Bronchial epithelial cell (primary cell): ENCODE data around the gene NRP1. TPM values are rescaled to one million over a fixed set of nuclear protein-coding genes. Genes with fewer than 3 reads are reported as not detected.
A peak's percentile ranks its signal among the peaks of the same experiment; 100 is the strongest.

Experiments used
- DNase-seq: peaks from one replicate; pipeline ENCODE4 v3.0.0-alpha.2; 2010; ENCODE audit warnings: low read depth
- FAIRE-seq: peaks from 2 replicates; lab custom pipeline; 2011; peaks lifted over from hg19 to GRCh38; lab: Jason Lieb, UNC
- H3K27me3 ChIP-seq: 2 replicates; pipeline ENCODE4 v1.5.1; 2011; ENCODE audit warnings: low read length; ENCODE audit not compliant: control insufficient read depth, insufficient read depth
- H3K36me3 ChIP-seq: 2 replicates; pipeline ENCODE4 v1.5.1; 2011; ENCODE audit warnings: low read length; ENCODE audit not compliant: control insufficient read depth, insufficient read depth
- H3K4me3 ChIP-seq: 2 replicates; pipeline ENCODE4 v1.5.1; 2011; ENCODE audit warnings: mild to moderate bottlenecking, low read depth, low read length, control low read depth
- total RNA-seq: library from RNA; depleted of rRNA; stranded (reverse); fragments of >200 nt; gene quantifications from 2 replicates; pipeline ENCODE4 v1.2.1, GENCODE V29; 2014
- TF ChIP-seq, protein P1 (sequence below): IDR thresholded peaks from 2 replicates; pipeline ENCODE4 v1.5.1; 2011; ENCODE audit warnings: mild to moderate bottlenecking, moderate library complexity, low read length, control low read depth, inconsistent platforms; ENCODE audit not compliant: insufficient read depth, severe bottlenecking

The NRP1 gene
- total RNA-seq, 1 donor from 2014 or later: 21.6 TPM

DNA sequence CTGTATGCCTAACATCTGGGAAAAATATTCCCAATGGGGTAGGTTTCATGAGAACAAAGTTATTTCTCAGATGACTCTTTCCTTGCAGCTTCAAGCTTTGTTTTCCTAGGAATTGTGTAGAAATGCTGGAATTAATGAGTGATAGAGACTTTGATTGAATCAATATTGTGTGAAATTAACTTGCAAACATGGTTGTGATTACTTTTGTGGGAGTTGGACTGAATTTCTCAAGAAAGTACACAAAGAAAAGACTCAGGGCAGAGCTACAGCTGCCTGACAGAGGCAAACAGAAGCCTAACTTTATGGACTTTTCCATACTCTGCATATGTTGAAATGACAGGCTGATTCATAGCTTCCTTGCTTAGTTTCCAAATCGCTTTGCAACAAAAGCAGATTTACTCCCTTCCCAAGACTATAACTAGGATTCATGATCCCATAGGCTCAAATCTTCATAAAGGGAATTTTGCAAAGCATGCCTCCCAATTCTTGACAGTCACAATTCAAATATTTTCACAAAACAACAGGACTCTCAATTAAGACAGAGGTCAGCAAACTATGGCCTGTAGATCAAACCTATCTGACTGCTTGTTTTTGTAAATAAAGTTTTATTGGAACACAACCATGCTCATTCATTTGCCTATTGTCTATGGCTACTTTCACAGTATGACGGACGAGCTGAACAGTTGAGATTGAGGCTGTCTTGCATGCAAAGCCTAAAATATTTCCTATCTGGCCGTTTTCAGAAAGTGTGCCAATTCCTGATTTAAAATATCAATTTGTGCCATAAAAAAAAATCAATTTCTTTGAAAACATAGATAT is 27.6 kb downstream of the NRP1 start:
- Histone ChIP-seq H3K36me3 (no peaks in the 10 kb centered on the region), H3K4me3 (no peak overlapping the region), H3K27me3 (no peaks in the 10 kb centered on the region)
- TF ChIP-seq, protein P1, sequence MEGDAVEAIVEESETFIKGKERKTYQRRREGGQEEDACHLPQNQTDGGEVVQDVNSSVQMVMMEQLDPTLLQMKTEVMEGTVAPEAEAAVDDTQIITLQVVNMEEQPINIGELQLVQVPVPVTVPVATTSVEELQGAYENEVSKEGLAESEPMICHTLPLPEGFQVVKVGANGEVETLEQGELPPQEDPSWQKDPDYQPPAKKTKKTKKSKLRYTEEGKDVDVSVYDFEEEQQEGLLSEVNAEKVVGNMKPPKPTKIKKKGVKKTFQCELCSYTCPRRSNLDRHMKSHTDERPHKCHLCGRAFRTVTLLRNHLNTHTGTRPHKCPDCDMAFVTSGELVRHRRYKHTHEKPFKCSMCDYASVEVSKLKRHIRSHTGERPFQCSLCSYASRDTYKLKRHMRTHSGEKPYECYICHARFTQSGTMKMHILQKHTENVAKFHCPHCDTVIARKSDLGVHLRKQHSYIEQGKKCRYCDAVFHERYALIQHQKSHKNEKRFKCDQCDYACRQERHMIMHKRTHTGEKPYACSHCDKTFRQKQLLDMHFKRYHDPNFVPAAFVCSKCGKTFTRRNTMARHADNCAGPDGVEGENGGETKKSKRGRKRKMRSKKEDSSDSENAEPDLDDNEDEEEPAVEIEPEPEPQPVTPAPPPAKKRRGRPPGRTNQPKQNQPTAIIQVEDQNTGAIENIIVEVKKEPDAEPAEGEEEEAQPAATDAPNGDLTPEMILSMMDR: no peak
- DNase-seq (peak; percentile 66), FAIRE-seq (peak; percentile 32)

DNA sequence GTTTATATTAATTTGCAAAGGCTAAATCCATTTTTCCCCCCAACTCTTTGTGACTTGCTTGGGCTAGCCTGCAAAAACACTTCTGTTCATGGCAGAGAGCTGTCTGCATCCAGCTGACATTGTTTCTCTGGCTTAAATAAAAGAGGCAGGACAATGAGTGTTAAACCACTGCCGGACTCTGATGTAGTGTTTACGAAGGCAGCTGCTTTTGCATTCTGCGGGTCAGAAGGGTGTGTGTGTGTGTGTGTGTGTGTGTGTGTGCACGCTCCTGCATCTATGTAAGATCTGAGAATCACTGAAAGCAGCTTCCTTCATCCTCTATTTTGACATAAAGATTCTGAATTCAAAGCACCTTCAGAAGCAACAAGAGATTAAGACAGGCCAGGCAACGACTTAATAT is 28.3 kb downstream of the NRP1 start:
- DNase-seq (no peak), FAIRE-seq (no peak)
- no peaks in the 10 kb centered on the region for H3K27me3 ChIP-seq
- TF ChIP-seq, protein P1: no peak
- no peak overlapping the region for H3K4me3 ChIP-seq
- no peaks in the 10 kb centered on the region for H3K36me3 ChIP-seq

DNA sequence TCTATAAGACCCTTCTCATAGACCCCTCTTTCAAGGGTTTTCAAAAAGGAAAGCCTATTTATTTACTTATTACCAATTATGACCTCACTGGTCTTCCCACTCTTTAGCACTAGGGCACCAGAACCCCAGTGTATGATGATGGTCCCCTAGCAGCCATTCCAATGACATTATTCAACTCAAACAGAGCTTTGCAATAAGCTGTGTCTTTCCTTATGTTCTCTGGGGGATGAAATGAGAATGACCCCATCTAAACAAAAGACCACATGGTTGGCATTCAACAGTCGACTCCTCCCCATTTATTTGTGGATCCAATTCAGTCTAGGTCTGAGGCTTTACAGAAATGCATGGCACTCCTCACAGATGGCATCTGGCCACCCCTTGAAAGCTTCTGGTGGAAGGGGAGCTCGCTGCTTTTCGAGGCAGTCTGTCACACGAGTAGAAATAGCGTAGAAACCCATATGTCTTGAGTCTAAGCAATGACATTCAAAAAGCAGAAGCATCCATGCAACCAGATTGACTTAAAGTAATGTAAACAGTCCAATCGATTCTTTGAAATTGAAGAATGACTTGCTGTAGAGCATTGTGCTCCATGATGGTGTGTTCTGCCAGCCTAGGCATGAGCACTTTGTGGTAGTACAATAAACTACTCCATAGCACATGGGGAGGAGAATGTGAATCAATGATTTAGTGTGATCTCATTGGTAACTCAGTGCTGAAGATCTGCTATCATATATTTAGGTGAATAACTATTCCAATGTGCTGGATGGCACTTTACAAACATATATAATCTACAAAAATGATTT is 29.8 kb downstream of the NRP1 start:
- FAIRE-seq (no peak), DNase-seq (no peak)
- Histone ChIP-seq H3K36me3 (no peaks in the 10 kb centered on the region), H3K27me3 (no peaks in the 10 kb centered on the region), H3K4me3 (no peak overlapping the region)
- TF ChIP-seq, protein P1: no peak

DNA sequence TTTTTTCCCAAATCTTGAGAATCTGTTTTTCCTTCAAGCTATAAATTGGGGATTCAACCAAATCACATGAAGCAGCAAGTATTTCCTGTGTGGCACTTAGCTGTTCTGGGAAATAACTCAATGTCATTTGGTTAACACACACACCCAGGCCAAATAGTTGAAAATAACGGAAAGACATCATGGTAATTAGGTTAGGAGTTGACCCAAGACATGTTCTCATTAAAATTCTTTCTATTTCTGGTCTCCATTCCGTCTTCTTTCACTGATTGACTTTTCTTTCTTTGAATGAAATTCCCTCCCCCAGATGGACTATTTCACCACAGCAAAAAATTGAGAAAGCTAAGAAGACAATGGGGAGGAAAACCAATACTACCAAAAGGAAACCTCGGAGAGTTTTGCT is 30.5 kb downstream of the NRP1 start:
- no peak for FAIRE-seq
- H3K27me3 ChIP-seq: no peaks in the 10 kb centered on the region
- H3K36me3 ChIP-seq: no peaks in the 10 kb centered on the region
- no peak overlapping the region for H3K4me3 ChIP-seq
- TF ChIP-seq, protein P1: no peak
- no peak for DNase-seq

DNA sequence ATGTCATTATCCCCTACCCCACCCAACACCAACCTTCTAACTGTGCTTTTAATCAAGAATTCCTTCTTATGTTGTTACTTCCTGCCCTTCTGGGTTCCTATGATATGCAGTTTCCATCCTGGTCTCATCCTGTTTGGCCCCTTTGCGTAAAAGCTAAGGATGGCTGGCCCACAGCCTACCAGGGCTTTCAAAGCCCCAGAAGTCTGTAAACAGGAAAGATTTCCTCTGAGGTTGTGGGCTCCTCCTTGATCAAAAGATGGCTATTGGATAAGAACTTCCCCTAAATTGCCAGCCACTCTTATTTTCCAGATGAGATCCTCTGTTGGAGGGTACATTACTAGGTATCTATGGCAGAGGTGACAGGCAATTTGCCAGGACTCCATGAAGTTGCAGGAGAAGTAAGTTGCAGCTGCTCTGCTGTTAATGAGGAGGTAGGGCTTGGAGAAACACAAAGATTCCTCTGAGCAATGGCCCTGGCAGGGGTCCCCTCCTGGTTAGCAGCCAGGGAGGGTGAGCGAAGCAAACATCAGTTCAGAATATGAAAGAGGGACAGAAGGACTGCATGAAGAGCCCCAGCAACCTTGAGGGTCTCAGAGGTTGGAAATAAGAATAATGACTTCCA is 32.1 kb downstream of the NRP1 start:
- TF ChIP-seq, protein P1: no peak
- no peaks in the 10 kb centered on the region for H3K36me3 ChIP-seq
- no peak overlapping the region for H3K4me3 ChIP-seq
- DNase-seq (no peak), FAIRE-seq (no peak)
- no peaks in the 10 kb centered on the region for H3K27me3 ChIP-seq
